Neural crest cell (in vitro differentiated cells): Measurements from ENCODE around the gene RPRD1B. TPM values are rescaled to one million over a fixed set of nuclear protein-coding genes. Genes with fewer than 3 reads are reported as not detected.

Experiments
- DNase-seq: peaks from one replicate; pipeline ENCODE4 v3.0.0; 2021; ENCODE audit warnings: low read depth, mixed read lengths, low spot score
- H3K27ac Mint-ChIP-seq: one replicate; pipeline ENCODE4 v1.8.0; 2021; ENCODE audit warnings: mild to moderate bottlenecking, mixed read lengths; ENCODE audit not compliant: unreplicated experiment
- H3K27me3 Mint-ChIP-seq: 2 replicates; pipeline ENCODE4 v1.8.0; 2021; ENCODE audit warnings: low read depth, mild to moderate bottlenecking, mixed read lengths
- H3K36me3 Mint-ChIP-seq: 2 replicates; pipeline ENCODE4 v1.8.0; 2021; ENCODE audit warnings: low read depth, mild to moderate bottlenecking, mixed read lengths
- H3K4me1 Mint-ChIP-seq: 2 replicates; pipeline ENCODE4 v1.8.0; 2021; ENCODE audit warnings: mixed read lengths
- H3K4me3 Mint-ChIP-seq: one replicate; pipeline ENCODE4 v1.8.0; 2021; ENCODE audit warnings: mild to moderate bottlenecking, mixed read lengths
- H3K9me3 Mint-ChIP-seq: 2 replicates; pipeline ENCODE4 v1.8.0; 2021; ENCODE audit warnings: mixed read lengths
- total RNA-seq: library from RNA; stranded (reverse); gene quantifications from 2 replicates; pipeline ENCODE4 v1.2.1, GENCODE V29; 2021
- TF ChIP-seq, protein P1 (sequence below): fragments of 200-600 bp; sonication (generic); conservative IDR thresholded peaks from 2 replicates; pipeline ENCODE4 v1.5.0; 2021; ENCODE audit warnings: antibody characterized with exemption, mild to moderate bottlenecking

Gene RPRD1B
- total RNA-seq, 1 donor from 2014 or later = 41.1 TPM

DNA sequence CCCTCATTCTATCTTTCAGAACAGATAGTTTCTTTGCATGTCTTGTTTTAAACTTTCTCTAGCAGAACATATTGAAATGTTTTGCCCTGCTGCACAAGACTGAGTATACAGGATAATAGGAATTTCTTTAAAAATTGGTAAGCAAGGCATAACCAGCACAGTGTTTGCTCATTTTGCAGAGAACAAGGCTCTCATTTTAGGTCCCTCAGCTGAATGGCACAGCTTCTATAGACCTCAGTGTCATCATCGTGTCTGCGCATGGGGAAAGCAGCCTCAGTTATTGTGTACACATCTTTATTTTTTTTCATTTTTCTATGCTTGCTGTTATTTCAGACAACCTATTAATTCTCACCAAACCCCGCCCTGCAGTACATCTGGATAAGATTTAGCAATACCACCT lies 36.0 kb upstream of the RPRD1B start:
- TF ChIP-seq, protein P1, sequence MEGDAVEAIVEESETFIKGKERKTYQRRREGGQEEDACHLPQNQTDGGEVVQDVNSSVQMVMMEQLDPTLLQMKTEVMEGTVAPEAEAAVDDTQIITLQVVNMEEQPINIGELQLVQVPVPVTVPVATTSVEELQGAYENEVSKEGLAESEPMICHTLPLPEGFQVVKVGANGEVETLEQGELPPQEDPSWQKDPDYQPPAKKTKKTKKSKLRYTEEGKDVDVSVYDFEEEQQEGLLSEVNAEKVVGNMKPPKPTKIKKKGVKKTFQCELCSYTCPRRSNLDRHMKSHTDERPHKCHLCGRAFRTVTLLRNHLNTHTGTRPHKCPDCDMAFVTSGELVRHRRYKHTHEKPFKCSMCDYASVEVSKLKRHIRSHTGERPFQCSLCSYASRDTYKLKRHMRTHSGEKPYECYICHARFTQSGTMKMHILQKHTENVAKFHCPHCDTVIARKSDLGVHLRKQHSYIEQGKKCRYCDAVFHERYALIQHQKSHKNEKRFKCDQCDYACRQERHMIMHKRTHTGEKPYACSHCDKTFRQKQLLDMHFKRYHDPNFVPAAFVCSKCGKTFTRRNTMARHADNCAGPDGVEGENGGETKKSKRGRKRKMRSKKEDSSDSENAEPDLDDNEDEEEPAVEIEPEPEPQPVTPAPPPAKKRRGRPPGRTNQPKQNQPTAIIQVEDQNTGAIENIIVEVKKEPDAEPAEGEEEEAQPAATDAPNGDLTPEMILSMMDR = no peak
- Mint-ChIP-seq H3K27me3 (no peaks in the 10 kb centered on the region), H3K27ac (no peak overlapping the region), H3K9me3 (no peaks in the 10 kb centered on the region), H3K4me1 (peaks cover 19% of the 10 kb centered on the region), H3K36me3 (peaks cover 15% of the 10 kb centered on the region), H3K4me3 (no peak overlapping the region)
- DNase-seq = no peak

DNA sequence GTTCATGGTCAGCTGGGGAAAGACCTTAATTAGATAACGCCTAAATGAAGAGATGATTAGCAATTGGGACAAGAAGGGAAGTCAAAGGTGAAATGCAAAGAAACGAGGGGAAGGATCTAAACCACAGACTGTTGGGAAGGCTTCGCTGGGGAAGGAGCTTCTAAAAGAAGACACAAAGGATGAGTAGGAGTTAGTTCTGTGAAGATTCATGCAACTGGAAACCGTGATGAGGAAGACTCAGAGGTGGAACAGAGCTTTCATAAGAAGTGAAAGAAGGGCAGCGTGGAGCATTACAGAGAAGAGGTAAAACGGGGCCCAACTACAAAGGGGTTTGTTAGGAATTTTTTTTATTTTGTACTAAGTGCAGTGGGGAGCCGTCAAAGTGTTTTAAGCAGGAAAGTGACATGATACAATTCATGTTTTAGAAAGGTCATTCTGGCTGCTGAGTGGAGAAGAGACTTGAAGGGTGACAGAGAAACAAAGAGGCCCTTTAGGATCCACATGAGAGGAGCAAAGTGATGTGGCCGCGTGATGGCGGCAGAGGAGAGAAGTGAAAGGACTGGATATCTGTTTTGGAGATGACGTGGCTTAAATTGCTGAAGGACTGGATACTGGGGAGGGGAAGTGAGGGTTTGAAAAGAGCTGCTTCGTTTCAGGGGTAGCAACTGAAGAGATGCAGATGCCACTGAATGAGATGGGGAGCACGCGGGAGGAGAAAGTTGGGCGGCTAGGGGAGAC lies 33.9 kb upstream of the RPRD1B start:
- Mint-ChIP-seq H3K4me3 (no peak overlapping the region), H3K27me3 (no peaks in the 10 kb centered on the region), H3K4me1 (peaks cover 15% of the 10 kb centered on the region), H3K27ac (peak overlapping the region; percentile 28), H3K9me3 (no peaks in the 10 kb centered on the region), H3K36me3 (peaks cover 15% of the 10 kb centered on the region)
- DNase-seq = no peak
- TF ChIP-seq, protein P1 = no peak

DNA sequence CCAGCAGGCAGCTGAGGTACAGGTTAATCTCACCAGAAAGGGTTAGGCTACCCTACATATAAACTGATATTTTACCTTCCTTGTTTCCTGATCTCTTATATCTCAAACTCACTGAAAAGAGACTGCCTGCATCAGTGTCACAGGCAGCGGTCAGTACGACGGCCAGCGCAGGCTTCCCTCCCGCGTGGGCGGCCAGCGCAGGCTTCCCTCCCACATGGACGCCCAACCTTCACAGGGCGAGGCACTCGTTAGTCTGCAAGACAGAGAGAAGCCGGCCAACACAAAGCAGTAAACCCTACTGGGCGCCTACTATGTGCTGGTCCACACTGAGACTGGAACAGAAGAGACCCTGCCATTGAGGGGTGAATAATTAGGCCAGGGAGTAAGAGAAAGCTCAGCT lies 33.3 kb upstream of the RPRD1B start:
- H3K27me3 Mint-ChIP-seq = no peaks in the 10 kb centered on the region
- H3K4me1 Mint-ChIP-seq = peaks cover 15% of the 10 kb centered on the region
- no peak overlapping the region for H3K4me3 Mint-ChIP-seq
- peaks cover 10% of the 10 kb centered on the region for H3K36me3 Mint-ChIP-seq
- TF ChIP-seq, protein P1 = no peak
- DNase-seq = no peak
- no peaks in the 10 kb centered on the region for H3K9me3 Mint-ChIP-seq
- H3K27ac Mint-ChIP-seq = no peak overlapping the region

DNA sequence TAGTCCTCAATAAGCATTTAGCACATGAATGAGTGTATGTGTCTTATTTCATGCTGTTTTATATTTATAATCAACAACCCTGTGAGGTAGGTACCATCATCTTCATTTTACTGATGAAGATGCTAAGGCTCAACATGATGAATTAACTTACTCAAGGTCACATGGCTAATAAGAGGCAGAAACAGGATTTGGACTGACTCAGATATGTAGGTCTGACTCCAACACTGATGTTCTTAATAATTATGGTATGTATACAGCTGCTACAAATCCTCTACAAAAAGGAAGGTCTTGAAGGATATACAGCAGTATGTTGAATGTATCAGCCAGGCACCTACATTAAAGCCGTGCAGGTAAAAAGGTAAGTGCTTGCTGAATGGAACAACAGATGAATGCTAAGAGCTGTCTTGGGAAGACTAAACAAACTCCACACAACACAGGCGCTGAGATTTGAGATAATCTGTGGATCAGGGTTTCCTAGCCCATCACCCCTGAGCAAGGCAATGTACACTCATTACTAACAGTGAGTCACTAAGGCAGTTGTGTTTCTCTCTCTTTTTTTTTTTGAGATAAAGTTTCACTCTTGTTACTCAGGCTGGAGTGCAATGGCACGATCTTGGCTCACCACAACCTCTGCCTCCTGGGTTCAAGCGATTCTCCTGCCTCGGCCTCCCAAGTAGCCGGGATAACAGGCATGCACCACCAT lies 32.2 kb upstream of the RPRD1B start:
- H3K4me1 Mint-ChIP-seq = peaks cover 15% of the 10 kb centered on the region
- H3K27ac Mint-ChIP-seq = no peak overlapping the region
- no peaks in the 10 kb centered on the region for H3K27me3 Mint-ChIP-seq
- no peak overlapping the region for H3K4me3 Mint-ChIP-seq
- no peak for DNase-seq
- H3K9me3 Mint-ChIP-seq = no peaks in the 10 kb centered on the region
- TF ChIP-seq, protein P1 = no peak
- peaks cover 9% of the 10 kb centered on the region for H3K36me3 Mint-ChIP-seq

DNA sequence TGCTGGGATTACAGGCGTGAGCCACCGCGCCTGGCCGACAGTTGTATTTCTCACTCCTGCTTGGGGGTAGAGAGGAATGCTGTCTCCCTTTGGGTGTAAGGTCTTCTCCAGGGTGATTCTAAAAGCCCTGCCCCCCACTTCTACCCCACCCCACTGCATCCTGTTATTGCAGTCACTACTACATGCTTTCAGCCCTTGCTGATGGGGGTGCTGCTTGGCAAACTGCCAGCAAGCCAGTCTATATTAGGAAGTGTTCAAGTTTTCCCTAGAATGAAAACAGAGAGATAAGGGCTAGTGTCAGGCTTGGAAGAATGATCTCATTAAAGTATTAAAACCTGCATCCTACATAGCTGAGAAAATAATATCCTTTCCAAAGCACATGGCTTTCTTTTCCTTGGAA lies 31.6 kb upstream of the RPRD1B start:
- H3K9me3 Mint-ChIP-seq = no peaks in the 10 kb centered on the region
- peaks cover 9% of the 10 kb centered on the region for H3K36me3 Mint-ChIP-seq
- DNase-seq = no peak
- H3K4me1 Mint-ChIP-seq = peaks cover 19% of the 10 kb centered on the region
- no peak overlapping the region for H3K4me3 Mint-ChIP-seq
- H3K27ac Mint-ChIP-seq = no peak overlapping the region
- no peaks in the 10 kb centered on the region for H3K27me3 Mint-ChIP-seq
- TF ChIP-seq, protein P1 = no peak
